Muscle of leg (tissue), 11 donors: ENCODE results near the gene GNB4. TPM values are rescaled to one million over a fixed set of nuclear protein-coding genes. Genes with fewer than 3 reads are reported as not detected.

Experiments used
- DNase-seq: peaks from one replicate; pipeline ENCODE4 v3.0.0; 2013
- H3K27ac ChIP-seq: one replicate; pipeline ENCODE4 v1.5.1; 2013; ENCODE audit warnings: mild to moderate bottlenecking, low read length, control low read depth
- H3K27me3 ChIP-seq: one replicate; pipeline ENCODE4 v1.6.1; 2013; ENCODE audit warnings: low read length; ENCODE audit not compliant: control insufficient read depth, insufficient read depth
- H3K36me3 ChIP-seq: one replicate; pipeline ENCODE4 v1.6.1; 2013; ENCODE audit warnings: low read length; ENCODE audit not compliant: control insufficient read depth, insufficient read depth
- H3K4me1 ChIP-seq: one replicate; pipeline ENCODE4 v1.6.1; 2013; ENCODE audit warnings: low read length; ENCODE audit not compliant: control insufficient read depth, insufficient read depth
- H3K4me3 ChIP-seq: one replicate; pipeline ENCODE4 v1.5.1; 2013; ENCODE audit warnings: low read length, control low read depth
- H3K9me3 ChIP-seq: replicated peaks from 2 replicates; pipeline ENCODE4 v1.6.1; 2013; ENCODE audit warnings: low read depth, low read length; ENCODE audit not compliant: control insufficient read depth
- WGBS: methylation state at CpG from one replicate; pipeline ENCODE4 v1.1.5; 2013; ENCODE audit warnings: missing lambda C conversion rate; ENCODE audit not compliant: insufficient coverage; 5-methylcytosine and 5-hydroxymethylcytosine counted together
- polyA plus RNA-seq, 8 donors: library from polyadenylated mRNA; unstranded; fragments of 120-200 nt; gene quantifications; one replicate each; pipeline versions ENCODE4 v1.2.1 to v1.2.3, GENCODE V29; 2013; ENCODE audit warnings: inconsistent platforms in 1 of 8, low replicate concordance in 1 of 8; ENCODE audit not compliant: insufficient read length in 8 of 8, insufficient read depth in 1 of 8
- total RNA-seq: library from RNA; stranded (reverse); fragments of 120-200 nt; gene quantifications from one replicate; pipeline ENCODE4 v1.2.4, GENCODE V29; 2013

GNB4 gene
- total and polyA plus RNA-seq, 9 donors, result 21.0 to 48.0 (median 35.4) TPM

DNA sequence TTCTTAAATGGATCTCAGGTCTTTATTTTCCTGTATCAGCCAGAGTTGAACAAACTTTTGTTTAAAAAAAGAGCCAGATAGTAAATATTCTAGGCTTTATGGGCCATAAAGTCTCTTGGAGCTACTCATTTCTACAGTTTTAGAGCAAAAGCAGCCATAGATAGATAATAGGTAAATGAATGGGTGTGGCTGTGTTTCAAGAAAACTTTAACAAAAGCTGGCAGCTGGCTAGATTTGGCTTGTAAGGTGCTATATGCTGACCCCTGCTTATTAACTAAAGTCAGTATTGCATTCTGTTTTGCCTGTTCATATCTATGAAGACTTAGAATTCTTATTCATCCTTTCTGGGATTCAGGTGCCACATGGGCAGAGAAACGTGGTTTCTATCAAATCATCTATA lies 74.8 kb downstream of the GNB4 start:
- Histone ChIP-seq H3K27ac (no peak overlapping the region), H3K4me1 (no peaks in the 10 kb centered on the region), H3K36me3 (peaks cover 32% of the 10 kb centered on the region), H3K4me3 (no peak overlapping the region), H3K9me3 (no peaks in the 10 kb centered on the region), H3K27me3 (no peaks in the 10 kb centered on the region)
- DNase-seq, result no peak
- WGBS, result no CpG with 5 or more reads among the region's 1 CpG

DNA sequence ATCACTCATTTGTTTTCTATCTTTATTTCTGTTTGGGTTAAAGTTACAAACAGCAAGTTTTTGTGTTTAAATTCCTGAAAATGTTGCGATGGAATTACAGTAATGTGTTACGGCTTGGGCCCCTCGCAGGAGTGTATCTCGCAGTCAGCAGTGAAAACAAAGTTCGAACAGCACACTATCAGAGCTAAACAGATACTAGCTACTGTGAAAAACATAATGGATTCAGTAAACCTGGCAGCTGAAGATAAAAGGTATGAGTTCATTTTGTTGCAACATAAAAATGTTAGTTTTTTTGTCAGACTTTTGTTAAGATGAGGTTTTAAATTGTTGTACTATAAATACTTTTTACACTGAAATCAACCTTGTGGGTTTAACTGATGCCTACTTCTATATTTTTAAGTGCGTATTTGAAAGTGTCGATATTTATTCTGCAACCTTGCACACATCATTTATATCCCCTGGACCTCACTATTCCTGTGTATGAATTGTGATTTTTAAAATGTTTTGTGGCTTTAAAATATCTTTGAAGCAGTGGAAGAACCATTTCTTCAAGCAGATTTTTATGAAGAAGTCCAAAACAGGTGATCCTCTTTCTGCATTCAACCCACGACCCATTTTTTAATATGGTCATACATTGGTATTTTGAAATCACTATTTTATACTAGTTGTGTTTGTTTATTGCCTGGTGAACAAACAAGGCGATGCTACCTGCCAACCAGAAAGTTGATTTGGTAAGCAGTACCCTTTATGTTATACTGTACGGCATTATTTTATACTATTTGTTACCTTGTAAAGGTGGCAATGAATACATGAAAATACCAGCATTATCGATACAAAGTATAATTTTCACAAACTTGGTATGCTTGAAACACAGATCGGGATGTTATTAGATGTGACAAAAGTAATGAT lies 75.9 kb downstream of the GNB4 start:
- peaks cover 29% of the 10 kb centered on the region for H3K36me3 ChIP-seq
- no peaks in the 10 kb centered on the region for H3K4me1 ChIP-seq
- no peaks in the 10 kb centered on the region for H3K27me3 ChIP-seq
- no peak overlapping the region for H3K4me3 ChIP-seq
- H3K27ac ChIP-seq, result no peak overlapping the region
- no peaks in the 10 kb centered on the region for H3K9me3 ChIP-seq
- 100% methylated on average over 1 of the region's 12 CpGs for WGBS
- no peak for DNase-seq

DNA sequence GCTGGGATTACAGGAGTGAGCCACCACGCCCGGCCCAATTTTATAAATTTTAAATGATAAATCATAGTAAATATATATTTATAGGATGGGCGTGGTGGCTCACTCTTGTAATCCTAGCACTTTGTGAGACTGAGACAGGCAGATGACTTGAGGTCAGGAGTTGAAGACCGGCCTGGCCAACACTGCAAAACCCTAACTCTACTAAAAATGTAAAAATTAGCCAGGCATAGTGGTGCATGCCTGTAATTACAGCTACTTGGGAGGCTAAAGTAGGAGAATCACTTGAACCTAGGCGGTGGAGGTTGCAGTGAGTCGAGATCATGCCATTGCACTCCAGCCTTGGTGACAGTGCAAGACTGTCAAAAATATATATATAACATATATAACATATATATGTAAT lies 77.3 kb downstream of the GNB4 start:
- Histone ChIP-seq H3K27me3 (no peaks in the 10 kb centered on the region), H3K4me3 (no peak overlapping the region), H3K4me1 (no peaks in the 10 kb centered on the region), H3K9me3 (no peaks in the 10 kb centered on the region), H3K27ac (no peak overlapping the region), H3K36me3 (peaks cover 28% of the 10 kb centered on the region)
- DNase-seq, result no peak
- WGBS, result no CpG with 5 or more reads among the region's 6 CpGs

DNA sequence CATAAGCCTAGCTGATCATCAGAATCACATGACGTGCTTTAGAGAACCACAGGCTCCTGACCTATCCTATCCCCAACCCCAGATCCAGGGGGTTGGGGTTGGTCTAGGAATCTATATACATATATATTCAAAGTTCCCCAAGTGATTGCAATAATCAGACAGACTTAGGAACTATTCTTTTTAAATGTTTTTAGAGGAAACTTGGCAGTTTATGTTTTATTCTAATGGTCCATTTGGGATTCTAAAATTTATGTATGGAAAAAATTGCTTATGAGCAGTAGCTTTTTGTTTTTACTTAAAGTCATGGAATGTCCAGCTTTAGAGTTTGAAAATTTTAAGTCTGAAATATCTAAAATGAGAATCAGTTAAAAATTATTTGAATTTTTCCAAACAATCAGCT lies 81.6 kb downstream of the GNB4 start:
- peak; percentile 72 for DNase-seq
- peaks cover 19% of the 10 kb centered on the region for H3K36me3 ChIP-seq
- no CpG with 5 or more reads among the region's 1 CpG for WGBS

DNA sequence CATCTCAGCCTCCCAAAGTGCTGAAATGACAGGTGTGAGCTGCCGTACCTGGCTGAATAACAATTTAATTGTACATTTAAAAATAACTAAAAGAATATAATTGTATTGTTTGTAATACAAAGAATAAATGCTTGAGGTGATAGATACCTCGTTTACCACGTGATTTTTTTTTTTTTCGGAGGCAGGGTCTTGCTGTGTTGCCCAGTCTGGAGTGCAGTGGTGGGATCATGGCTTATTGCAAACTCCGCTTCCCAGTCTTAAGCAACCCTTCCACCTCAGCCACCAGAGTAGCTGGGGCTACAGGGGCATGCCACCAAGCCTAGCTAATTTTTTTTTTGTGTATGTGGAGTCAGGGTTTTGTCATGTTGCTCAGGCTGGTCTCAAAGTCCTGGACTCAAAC lies 87.9 kb downstream of the GNB4 start:
- Histone ChIP-seq H3K27ac (no peak overlapping the region), H3K9me3 (no peaks in the 10 kb centered on the region), H3K27me3 (no peaks in the 10 kb centered on the region), H3K4me3 (no peak overlapping the region), H3K4me1 (no peaks in the 10 kb centered on the region), H3K36me3 (peaks cover 25% of the 10 kb centered on the region)
- no CpG with 5 or more reads among the region's 5 CpGs for WGBS
- DNase-seq, result no peak

More for the DNA sequence above, 81.6 kb downstream of the GNB4 start:
- H3K9me3 ChIP-seq, result no peaks in the 10 kb centered on the region
- H3K27ac ChIP-seq, result no peak overlapping the region
- no peaks in the 10 kb centered on the region for H3K4me1 ChIP-seq
- H3K4me3 ChIP-seq, result no peak overlapping the region
- no peaks in the 10 kb centered on the region for H3K27me3 ChIP-seq

DNA sequence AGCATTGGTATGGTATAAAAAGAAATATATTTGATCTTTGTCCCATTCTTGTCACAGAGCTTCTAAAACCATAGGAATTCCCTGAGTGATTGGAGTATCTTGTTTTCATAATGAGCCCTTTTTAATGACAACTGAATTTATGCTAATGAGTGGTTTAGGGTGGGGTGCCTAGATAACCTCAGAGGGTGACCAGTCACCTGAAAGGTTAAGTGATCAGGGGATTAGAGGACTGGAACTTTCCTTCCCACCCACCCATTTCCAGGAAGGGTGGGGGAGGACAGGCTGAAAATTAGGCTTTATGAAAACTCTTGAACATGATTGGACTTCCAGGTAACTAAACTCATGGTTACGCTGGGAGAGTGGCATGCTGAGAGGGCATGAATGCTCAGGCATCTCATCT lies 95.3 kb downstream of the GNB4 start:
- H3K9me3 ChIP-seq, result no peaks in the 10 kb centered on the region
- no CpG with 5 or more reads among the region's 1 CpG for WGBS
- H3K4me1 ChIP-seq, result no peaks in the 10 kb centered on the region
- no peak for DNase-seq
- H3K36me3 ChIP-seq, result peaks cover 65% of the 10 kb centered on the region
- H3K4me3 ChIP-seq, result no peak overlapping the region
- H3K27me3 ChIP-seq, result no peaks in the 10 kb centered on the region
- H3K27ac ChIP-seq, result no peak overlapping the region

DNA sequence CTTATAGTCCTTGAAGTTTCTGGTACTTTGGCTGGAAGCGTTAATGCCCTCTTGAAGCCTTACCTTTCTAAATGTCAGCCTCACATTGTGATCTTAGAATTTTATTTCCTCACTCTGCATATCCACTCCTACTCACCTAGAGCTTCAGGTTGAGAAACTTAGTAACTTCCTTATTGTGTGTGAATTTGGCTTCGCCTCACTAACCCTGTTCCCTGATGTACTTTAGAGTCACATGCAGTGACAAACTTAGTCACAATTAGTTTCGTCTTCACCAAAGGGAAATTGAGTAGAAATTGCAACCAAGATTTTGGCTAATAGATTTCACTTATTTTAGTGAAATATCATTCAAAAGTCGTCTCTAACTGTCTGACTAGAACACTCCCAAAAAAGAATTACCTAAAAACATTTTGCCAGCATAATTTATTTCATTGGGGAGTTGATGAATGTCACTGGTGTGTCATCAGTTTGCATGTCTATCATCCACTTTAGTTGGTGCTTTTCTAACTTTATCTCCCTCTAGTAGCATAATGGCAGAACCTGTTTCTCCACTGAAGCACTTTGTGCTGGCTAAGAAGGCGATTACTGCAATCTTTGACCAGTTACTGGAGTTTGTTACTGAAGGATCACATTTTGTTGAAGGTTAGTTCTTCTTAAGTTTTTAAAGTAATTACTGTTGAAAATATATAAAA lies 102.8 kb downstream of the GNB4 start:
- peak; percentile 11 for DNase-seq
- H3K4me3 ChIP-seq, result peak overlapping the region; percentile 92
- WGBS, result no CpG with 5 or more reads among the region's 5 CpGs
- H3K36me3 ChIP-seq, result peaks cover 28% of the 10 kb centered on the region
- H3K9me3 ChIP-seq, result no peaks in the 10 kb centered on the region
- peaks cover 7% of the 10 kb centered on the region for H3K4me1 ChIP-seq
- peak overlapping the region; percentile 92 for H3K27ac ChIP-seq
- H3K27me3 ChIP-seq, result no peaks in the 10 kb centered on the region

DNA sequence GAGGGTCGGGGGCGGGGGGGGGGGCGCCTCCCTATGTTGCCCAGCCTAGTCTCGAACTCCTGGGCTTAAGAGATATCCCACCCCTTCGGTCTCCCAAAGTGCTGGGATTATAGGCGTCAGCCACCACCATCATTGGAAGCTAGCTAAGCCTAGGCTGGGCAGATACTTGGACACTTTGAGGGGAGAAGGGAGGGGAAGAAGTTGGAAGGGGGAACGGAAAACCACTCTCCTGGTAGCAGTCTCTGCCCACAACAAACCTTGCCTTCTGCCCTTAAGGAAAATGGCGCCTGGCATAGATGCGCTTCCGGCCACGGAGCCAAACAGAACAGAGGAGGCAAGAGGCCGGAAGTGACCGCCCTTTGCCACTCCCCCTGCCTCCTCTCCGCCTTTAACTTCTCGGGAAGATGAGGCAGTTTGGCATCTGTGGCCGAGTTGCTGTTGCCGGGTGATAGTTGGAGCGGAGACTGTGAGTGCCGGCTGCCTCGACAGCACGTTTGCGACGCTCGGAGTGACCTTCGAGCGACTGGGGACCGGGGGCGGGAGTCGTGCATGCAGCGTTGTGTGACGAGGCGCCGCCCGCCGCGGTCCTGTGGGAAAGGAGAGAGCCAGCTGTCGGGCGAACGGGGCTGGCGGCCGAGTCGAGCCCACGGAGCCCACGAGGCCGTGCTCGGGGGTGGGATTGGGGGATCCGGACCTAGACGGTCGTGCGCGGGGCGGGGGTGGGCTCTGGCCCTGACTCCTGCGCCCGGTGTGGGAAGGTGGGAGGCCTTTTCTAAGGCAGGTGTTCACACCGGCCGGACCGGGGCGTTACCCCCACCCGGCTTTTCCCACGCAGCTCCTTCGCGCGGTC lies 103.7 kb downstream of the GNB4 start, which contains the start of gene MFN1:
Gene MFN1 (plus strand): TSS at position 365 of the 850 bp plus-strand sequence. CDS start 1,143 bp downstream, outside the sequence.
- Histone ChIP-seq H3K36me3 (peaks cover 24% of the 10 kb centered on the region), H3K9me3 (no peaks in the 10 kb centered on the region), H3K27ac (peak within 1 kb of the TSS; percentile 92), H3K27me3 (no peaks in the 10 kb centered on the region), H3K4me3 (peak within 1 kb of the TSS; percentile 92), H3K4me1 (peaks cover 7% of the 10 kb centered on the region)
- peak; percentile 100 for DNase-seq
- WGBS, result under 1% methylated on average over 45 of the region's 63 CpGs
